Endothelial cell of umbilical vein (primary cell): ENCODE results near the gene PPFIBP2.

Experiments
- EZH2 ChIP-seq: IDR thresholded peaks from 2 replicates; pipeline ENCODE4 v1.6.1; 2012; ENCODE audit warnings: borderline replicate concordance, low read depth, mild to moderate bottlenecking, moderate library complexity, low read length, inconsistent platforms; ENCODE audit not compliant: severe bottlenecking
- GATA2 ChIP-seq: IDR thresholded peaks from 2 replicates; pipeline ENCODE4 v1.7.0; 2011; ENCODE audit warnings: low read depth, mild to moderate bottlenecking, moderate library complexity, mixed read lengths, low read length; ENCODE audit not compliant: insufficient read length, insufficient read depth
- POLR2A ChIP-seq: IDR thresholded peaks from 2 replicates; pipeline ENCODE4 v1.6.1; 2012; ENCODE audit warnings: low read depth, mild to moderate bottlenecking, control low read depth, low read length
- POLR2AphosphoS5 ChIP-seq: IDR thresholded peaks from 2 replicates; pipeline ENCODE4 v1.6.1; 2012; ENCODE audit warnings: low read depth, mild to moderate bottlenecking, control low read depth, low read length, moderate library complexity; ENCODE audit not compliant: insufficient read depth
- TF ChIP-seq, protein P1 (sequence below), 2 donors: IDR thresholded peaks; 1 replicate in 1 of 2; 2 replicates in 1 of 2; pipeline ENCODE4 v1.5.1; 2011; ENCODE audit warnings: low read length in 2 of 2, mild to moderate bottlenecking in 2 of 2, moderate library complexity in 2 of 2, control low read depth in 1 of 2, inconsistent platforms in 1 of 2, low read depth in 1 of 2; ENCODE audit not compliant: insufficient read depth in 1 of 2; ENCODE audit errors: extremely low read depth in 1 of 2

DNA sequence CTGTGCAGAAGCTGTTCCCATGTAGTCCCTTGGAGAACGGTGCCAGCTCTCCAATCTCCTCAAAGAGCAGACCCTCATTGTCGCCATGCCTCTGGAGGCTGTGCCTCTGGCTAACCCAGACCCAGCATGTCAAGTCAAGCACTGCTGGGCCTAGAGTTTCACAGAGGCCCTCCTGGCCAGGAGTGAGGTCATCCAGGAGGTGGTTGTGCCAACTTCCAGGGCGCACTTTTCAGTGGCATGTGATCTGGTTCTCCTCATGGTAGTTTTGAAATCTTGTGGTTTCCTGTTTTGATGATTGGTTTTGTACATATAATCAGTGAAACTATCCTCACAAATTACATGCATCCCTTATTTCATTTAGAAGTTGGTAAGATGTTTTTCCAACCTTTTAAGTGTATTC lies 78.9 kb downstream of the PPFIBP2 start:
- TF ChIP-seq, protein P1, sequence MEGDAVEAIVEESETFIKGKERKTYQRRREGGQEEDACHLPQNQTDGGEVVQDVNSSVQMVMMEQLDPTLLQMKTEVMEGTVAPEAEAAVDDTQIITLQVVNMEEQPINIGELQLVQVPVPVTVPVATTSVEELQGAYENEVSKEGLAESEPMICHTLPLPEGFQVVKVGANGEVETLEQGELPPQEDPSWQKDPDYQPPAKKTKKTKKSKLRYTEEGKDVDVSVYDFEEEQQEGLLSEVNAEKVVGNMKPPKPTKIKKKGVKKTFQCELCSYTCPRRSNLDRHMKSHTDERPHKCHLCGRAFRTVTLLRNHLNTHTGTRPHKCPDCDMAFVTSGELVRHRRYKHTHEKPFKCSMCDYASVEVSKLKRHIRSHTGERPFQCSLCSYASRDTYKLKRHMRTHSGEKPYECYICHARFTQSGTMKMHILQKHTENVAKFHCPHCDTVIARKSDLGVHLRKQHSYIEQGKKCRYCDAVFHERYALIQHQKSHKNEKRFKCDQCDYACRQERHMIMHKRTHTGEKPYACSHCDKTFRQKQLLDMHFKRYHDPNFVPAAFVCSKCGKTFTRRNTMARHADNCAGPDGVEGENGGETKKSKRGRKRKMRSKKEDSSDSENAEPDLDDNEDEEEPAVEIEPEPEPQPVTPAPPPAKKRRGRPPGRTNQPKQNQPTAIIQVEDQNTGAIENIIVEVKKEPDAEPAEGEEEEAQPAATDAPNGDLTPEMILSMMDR (IDR thresholded peaks at IDR 0.05; ENCODE audit: extremely low read depth in 1 of 2, insufficient read depth in 1 of 2, low read depth in 1 of 2, low read length in 2 of 2) = no peak
- TF ChIP-seq GATA2 = no peak
- no peak for TF ChIP-seq EZH2
- no peak for TF ChIP-seq POLR2A
- no peak for TF ChIP-seq POLR2AphosphoS5
